Measurements from ENCODE around the gene MAGI2. TPM values are rescaled to one million over a fixed set of nuclear protein-coding genes. Genes with fewer than 3 reads are reported as not detected.

The MAGI2 gene
- total RNA-seq, 1 experiment from 2014 or later: 1.1 TPM

GRCh38 chr7:78850093-78850740 lies 603.2 kb downstream of the MAGI2 start:
- DNase-seq (ENCODE audit: extremely low read depth, low read depth): no peak

- no peak for DNase-seq (ENCODE audit: extremely low read depth, low read depth)
Observed at GRCh38 chr7:78845155-78845554, 608.3 kb downstream of the MAGI2 start.

DNA sequence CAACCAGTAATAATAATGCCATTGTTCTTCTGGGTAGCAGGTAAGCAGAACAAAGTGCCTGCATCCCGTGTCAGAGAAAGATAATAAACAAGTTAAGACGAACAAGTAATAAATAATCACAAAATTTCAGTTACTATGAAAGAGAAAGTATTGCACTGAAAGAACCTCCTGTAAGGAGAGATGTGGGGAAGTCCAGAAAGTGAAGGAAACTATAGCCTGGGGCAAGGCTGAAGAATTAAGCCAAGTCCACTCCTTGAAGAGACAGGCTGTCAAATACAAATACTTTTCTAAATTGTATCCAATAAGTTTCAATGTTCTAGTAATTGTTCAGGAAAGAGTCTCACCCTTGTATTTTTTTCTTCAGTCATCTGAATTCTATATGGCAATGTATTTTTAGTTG lies 611.4 kb downstream of the MAGI2 start:
- DNase-seq (ENCODE audit: extremely low read depth, low read depth): no peak

DNA sequence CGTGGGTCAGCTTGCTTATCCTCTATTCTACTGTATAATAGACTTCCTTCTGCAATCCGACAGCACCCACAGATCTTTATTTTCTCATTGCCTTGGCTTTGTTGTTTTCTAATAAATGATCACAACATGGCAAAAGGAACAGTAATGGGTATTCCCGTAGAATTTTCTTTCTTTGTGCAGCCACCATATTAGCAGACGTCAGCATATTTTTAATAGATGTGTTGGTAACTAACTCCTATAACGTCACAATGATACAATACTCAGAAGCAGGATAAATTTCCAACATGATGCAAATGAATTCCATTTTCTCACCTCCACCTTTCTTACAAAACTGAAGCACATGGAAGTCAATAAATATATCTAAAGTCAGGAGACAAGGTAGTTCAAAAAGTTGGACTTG lies 617.6 kb downstream of the MAGI2 start:
- no peak for DNase-seq (ENCODE audit: extremely low read depth, low read depth)

GRCh38 chr7:78828317-78828716 lies 625.1 kb downstream of the MAGI2 start:
- DNase-seq (ENCODE audit: extremely low read depth, low read depth): no peak

DNA sequence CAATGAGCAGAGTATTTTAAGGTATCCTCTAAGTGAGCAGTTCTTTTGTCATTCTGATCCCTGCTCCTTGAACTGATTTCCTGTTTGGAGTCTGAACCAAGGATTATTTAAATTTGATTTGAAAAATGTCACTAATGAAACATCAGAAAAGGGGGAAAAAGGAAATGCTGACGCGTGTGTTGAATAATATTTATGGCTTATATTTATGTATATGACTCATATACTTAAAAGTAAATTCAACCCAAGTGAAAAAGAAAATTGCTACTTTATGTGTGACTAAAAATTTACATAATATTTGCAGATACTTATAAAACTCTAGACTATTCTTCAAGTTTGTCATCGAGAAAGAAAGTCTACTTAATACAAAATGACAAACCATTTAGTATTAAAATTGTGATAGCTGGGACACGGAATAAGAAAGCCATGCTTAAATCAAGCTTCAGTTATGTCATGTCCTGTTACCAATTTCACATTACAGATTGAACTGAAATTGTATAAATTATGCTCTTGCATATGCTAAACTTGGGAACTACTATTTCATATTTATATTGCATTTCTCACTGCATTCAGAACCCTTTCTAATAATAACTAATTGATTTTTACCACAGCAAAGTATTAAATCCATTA lies 649.9 kb downstream of the MAGI2 start:
- DNase-seq (ENCODE audit: extremely low read depth, low read depth): no peak

GRCh38 chr7:78794101-78794500 lies 659.4 kb downstream of the MAGI2 start:
- no peak for DNase-seq (ENCODE audit: extremely low read depth, low read depth)

- DNase-seq (ENCODE audit: extremely low read depth, low read depth): no peak
Observed at GRCh38 chr7:78792624-78793023, 660.8 kb downstream of the MAGI2 start.

GRCh38 chr7:78792006-78792405 lies 661.5 kb downstream of the MAGI2 start:
- DNase-seq (ENCODE audit: extremely low read depth, low read depth): no peak

GRCh38 chr7:78788464-78788863 lies 665.0 kb downstream of the MAGI2 start:
- DNase-seq (ENCODE audit: extremely low read depth, low read depth): no peak

- no peak for DNase-seq (ENCODE audit: extremely low read depth, low read depth)
Observed at GRCh38 chr7:78787854-78788253, 665.6 kb downstream of the MAGI2 start.

DNA sequence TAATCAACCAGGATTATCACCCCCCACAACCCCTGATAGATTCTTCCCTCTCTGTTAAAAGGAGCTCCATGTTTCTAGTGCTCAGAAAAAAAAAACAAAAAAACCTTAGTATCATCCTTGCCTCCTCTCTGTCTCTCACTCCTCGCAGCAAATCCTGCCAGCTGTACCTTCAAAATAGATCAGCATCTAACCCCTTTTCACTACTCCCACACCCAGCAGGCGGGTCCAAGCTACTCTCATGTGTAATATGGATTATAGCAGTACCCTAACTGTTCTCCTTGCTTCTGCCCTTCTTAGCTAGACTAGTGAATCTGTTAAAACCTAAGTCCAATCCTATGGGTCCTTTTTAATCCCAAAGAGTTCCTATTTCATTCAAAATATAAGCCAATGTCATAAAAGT lies 667.4 kb downstream of the MAGI2 start:
- DNase-seq (ENCODE audit: extremely low read depth, low read depth): no peak

DNA sequence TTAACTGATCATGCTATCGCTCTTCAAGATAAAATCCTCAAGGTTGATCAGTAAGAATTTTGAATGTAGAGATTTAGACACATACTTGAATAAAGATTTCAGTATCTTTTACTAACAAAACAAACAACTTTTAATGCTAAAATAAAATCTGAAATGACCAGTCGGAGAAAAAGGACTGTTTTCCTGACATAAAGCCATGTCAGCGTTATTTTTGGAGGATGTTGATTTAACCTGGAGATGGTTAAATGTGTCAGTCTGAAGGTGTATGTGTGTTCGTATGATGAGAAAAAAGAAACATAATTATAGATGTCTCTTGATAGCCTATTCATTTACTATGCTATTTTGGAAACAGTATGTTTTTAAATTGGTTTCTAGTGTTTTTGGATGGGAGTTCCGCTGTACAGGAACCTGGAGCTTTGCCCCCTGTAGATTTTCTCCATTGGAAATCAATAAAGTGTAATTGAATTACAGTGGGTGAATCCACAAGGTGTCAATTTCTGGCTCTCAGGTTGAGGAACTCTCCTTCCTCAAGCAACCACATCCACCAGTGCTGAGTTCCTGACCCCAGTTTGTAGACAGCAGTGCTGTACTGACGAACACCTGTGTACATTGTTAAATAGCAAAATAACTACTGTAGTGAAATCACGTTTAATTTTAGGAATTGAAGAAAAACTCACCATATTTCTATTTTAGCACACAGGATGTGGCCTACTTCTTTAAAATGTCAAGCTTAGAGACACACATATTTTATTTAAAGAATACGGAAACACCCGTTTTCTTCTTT lies 670.1 kb downstream of the MAGI2 start:
- DNase-seq (ENCODE audit: extremely low read depth, low read depth): no peak

GRCh38 chr7:78780560-78780959 lies 672.9 kb downstream of the MAGI2 start:
- no peak for DNase-seq (ENCODE audit: extremely low read depth, low read depth)

- DNase-seq (ENCODE audit: extremely low read depth, low read depth): no peak
Observed at GRCh38 chr7:78779788-78780187, 673.7 kb downstream of the MAGI2 start.

- no peak for DNase-seq (ENCODE audit: extremely low read depth, low read depth)
Observed at GRCh38 chr7:78777829-78778228, 675.6 kb downstream of the MAGI2 start.

DNA sequence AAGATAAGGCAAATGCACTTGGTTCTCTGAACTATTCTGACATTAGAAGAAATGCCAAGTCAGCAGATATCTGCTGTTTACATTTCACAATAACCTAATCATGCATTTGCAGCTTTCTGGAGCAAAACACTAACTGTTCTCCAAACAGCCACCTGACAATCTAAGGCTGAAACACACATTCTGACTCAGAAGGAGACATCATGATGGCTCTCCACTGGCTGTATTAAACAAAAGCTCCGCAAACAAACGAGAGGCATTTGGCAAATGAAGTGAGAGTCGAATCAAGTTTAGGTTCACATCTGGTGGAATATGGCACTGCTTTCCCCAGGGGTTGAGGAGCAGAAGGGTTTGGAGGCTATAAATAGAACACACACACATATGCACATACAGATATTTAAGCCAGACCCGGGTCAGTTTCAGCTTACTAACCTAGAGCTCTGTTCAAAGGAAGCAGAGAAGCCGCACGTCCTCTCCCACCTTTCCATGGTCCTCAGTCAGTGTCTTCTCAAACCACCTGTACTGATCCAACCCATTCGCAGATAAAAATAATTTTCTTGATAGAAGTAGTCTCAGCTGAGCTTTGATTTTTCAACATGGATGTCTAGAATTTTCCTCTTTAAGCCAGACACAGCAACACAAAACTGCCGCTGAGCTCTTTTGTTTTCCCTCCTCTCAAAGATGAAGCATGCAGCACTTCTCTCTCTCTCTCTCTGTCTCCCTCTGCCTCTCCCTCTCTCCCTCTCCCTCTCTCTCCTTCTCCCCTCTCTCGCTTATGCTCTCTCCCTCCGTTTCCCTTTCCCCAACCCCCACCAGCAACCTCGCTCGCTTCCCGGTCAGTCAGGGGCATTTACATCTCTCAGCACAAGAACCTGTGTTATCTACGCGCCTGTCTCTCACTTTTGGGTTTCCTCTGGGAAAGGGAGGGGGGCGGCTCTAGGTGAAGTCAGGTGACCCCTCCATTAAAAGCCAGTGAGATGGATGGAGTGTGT lies 682.8 kb downstream of the MAGI2 start:
- DNase-seq (ENCODE audit: extremely low read depth, low read depth): no peak

DNA sequence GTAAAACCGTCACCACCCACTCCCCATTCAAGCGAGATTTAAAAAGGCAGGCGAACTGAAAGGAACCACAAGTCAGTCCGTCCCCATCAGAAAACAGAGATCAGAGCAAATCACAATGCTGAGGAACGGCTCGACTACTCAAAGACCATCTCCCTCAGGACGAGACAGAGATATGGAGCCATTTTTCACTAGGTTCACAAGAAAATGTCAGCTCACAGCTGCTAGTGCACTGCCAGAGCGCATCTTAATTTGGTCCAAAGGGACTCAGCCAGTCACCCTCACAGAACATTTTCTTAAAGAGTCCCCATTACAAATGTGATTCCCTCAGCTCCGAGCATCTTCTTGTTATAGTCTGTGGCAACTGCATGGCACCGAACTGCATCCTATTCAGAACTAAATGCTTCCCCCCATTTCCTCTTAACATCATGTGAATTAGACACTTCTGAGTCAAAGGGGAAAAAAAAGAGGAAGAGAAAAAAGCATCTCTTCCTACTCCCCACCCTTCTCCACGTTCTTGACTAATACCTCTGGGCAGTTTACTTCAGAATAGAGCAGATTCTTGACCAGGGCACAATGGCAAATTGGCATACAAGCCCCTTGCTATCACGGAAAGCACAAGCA lies 683.9 kb downstream of the MAGI2 start:
- no peak for DNase-seq (ENCODE audit: extremely low read depth, low read depth)

DNA sequence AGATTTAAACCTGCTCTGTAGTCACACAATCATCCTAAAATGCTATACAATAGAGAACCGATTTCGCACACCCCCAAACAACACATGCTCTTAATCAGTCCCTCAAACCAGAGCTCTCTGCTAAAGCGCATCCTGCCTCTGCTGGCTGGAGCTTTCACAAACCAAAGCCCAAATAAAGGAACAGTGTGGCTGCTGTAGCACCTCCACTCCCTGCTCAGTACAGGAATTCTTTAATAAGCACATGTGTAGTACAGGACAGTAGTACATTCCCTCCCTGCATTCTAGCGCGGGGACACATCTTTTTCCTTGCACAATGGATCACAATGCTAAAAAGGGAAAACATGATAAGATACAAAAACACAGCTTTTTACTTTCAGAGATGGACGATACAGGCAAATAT lies 684.6 kb downstream of the MAGI2 start:
- no peak for DNase-seq (ENCODE audit: extremely low read depth, low read depth)

Measured in NCI-H460 (cell line).